OCI-LY7 (cell line): ENCODE data around the gene SAYSD1. TPM values are rescaled to one million over a fixed set of nuclear protein-coding genes. Genes with fewer than 3 reads are reported as not detected.

Experiments
- BruUV-seq: library from RNA; stranded (reverse); fragments of 400-500 nt; replicated peaks from 2 replicates; lab custom pipeline; 2021; lab: Mats Ljungman, UMichigan
- CTCF ChIA-PET: fragments of 300-600 bp; sonication (Branson Sonifier 250); formaldehyde crosslinking; loops from one replicate; lab custom pipeline; 2022; ENCODE audit warnings: antibody characterized with exemption; ENCODE audit not compliant: unreplicated experiment; lab: Charles Lee
- POLR2A ChIA-PET: fragments of 300-600 bp; sonication (Branson Sonifier 250); formaldehyde crosslinking; loops from one replicate; lab custom pipeline; 2022; ENCODE audit warnings: antibody characterized with exemption; lab: Charles Lee
- DNase-seq: peaks from one replicate; pipeline ENCODE4 v3.0.0-alpha.2; 2015; ENCODE audit warnings: low spot score
- H2AFZ ChIP-seq: fragments of 200-600 bp; sonication (generic), shearing (Covaris generic); 2 replicates; pipeline ENCODE4 v1.6.1; 2014; ENCODE audit warnings: mild to moderate bottlenecking, antibody characterized with exemption, low read length, moderate library complexity
- H3K27ac ChIP-seq: fragments of 200-600 bp; sonication (generic); 2 replicates; pipeline ENCODE4 v1.5.1; 2014; ENCODE audit warnings: mixed run types, low read depth, mild to moderate bottlenecking, moderate library complexity, low read length, inconsistent platforms; ENCODE audit not compliant: poor library complexity, severe bottlenecking
- H3K36me3 ChIP-seq: fragments of 200-600 bp; sonication (generic); 2 replicates; pipeline ENCODE4 v1.6.1; 2014; ENCODE audit warnings: mild to moderate bottlenecking, antibody characterized with exemption, low read length, moderate library complexity, mixed read lengths; ENCODE audit not compliant: insufficient read depth
- H3K4me1 ChIP-seq: fragments of 200-600 bp; sonication (generic); 2 replicates; pipeline ENCODE4 v1.5.1; 2014; ENCODE audit warnings: mild to moderate bottlenecking, low read length; ENCODE audit not compliant: insufficient read depth, poor library complexity, severe bottlenecking
- H3K4me2 ChIP-seq: fragments of 200-600 bp; sonication (generic); 2 replicates; pipeline ENCODE4 v1.6.1; 2014; ENCODE audit warnings: mild to moderate bottlenecking, low read length
- H3K4me3 ChIP-seq: fragments of 200-600 bp; sonication (generic); 2 replicates; pipeline ENCODE4 v1.5.1; 2014; ENCODE audit warnings: mild to moderate bottlenecking, low read depth, low read length; ENCODE audit not compliant: poor library complexity, severe bottlenecking
- H3K79me2 ChIP-seq: fragments of 200-600 bp; sonication (generic); 2 replicates; pipeline ENCODE4 v1.6.1; 2016; ENCODE audit warnings: low read depth, mild to moderate bottlenecking, low read length, moderate library complexity, mixed read lengths; ENCODE audit not compliant: insufficient read depth
- H3K9me2 ChIP-seq: fragments of 200-600 bp; sonication (generic); 2 replicates; pipeline ENCODE4 v1.6.1; 2016; ENCODE audit warnings: mild to moderate bottlenecking, low read length, mixed read lengths; ENCODE audit not compliant: insufficient read depth
- H3K9me3 ChIP-seq: fragments of 200-600 bp; sonication (generic); 2 replicates; pipeline ENCODE4 v1.6.1; 2014; ENCODE audit warnings: mild to moderate bottlenecking, mixed run types, low read length, mixed read lengths
- H4K20me1 ChIP-seq: fragments of 200-600 bp; sonication (generic); 2 replicates; pipeline ENCODE4 v1.6.1; 2014; ENCODE audit warnings: mild to moderate bottlenecking, antibody characterized with exemption, low read length, moderate library complexity, mixed read lengths; ENCODE audit not compliant: insufficient read depth
- CTCF ChIP-seq: fragments of 200-600 bp; sonication (generic); conservative IDR thresholded peaks from 2 replicates; pipeline ENCODE4 v1.5.1; 2014; ENCODE audit warnings: mild to moderate bottlenecking, antibody characterized with exemption, low read length, moderate library complexity, mixed read lengths
- EZH2phosphoT487 ChIP-seq: fragments of 200-600 bp; sonication (generic); IDR thresholded peaks from 2 replicates; pipeline ENCODE4 v1.6.1; 2018; ENCODE audit warnings: low read depth, borderline replicate concordance, mild to moderate bottlenecking, mixed run types, antibody characterized with exemption, low read length, moderate library complexity, mixed read lengths
- intact Hi-C: fragments of 100-400 bp; cut with micrococcal nuclease; formaldehyde crosslinking; loops from one replicate; pipeline ENCODE4 v1.10.0; 2022; ENCODE audit not compliant: unreplicated experiment
- total RNA-seq, 2 experiments: library from RNA; depleted of rRNA in 1 of 2; stranded (reverse); fragments of >200 nt in 1 of 2; shearing (Covaris generic) in 1 of 2; gene quantifications; 2 replicates each; pipeline ENCODE4 v1.2.3, GENCODE V29; 2014 to 2022

Gene SAYSD1
- total RNA-seq, 2 experiments from 2014 or later, result 10.7 to 14.1 TPM

- CTCF ChIA-PET, result no interaction called here
- Histone ChIP-seq H3K9me3 (no peaks in the 10 kb centered on the region), H3K27ac (no peak overlapping the region), H3K4me3 (no peak overlapping the region), H2AFZ (no peak overlapping the region), H3K4me1 (no peaks in the 10 kb centered on the region), H3K79me2 (no peaks in the 10 kb centered on the region), H4K20me1 (no peaks in the 10 kb centered on the region), H3K36me3 (no peaks in the 10 kb centered on the region), H3K9me2 (no peaks in the 10 kb centered on the region), H3K4me2 (no peak overlapping the region)
- intact Hi-C loops, result no loop called here
- no peak for DNase-seq
- no peak for TF ChIP-seq CTCF
- no peak for TF ChIP-seq EZH2phosphoT487
- no TSS peak for BruUV-seq
- POLR2A ChIA-PET, result no interaction called here
Observed at GRCh38 chr6:39058471-39059147, 56.4 kb downstream of the SAYSD1 start.

GRCh38 chr6:39057251-39058155, 57.5 kb downstream of the SAYSD1 start:
- H3K36me3 ChIP-seq, result no peaks in the 10 kb centered on the region
- no peaks in the 10 kb centered on the region for H3K4me1 ChIP-seq
- no peak overlapping the region for H2AFZ ChIP-seq
- no peaks in the 10 kb centered on the region for H3K79me2 ChIP-seq
- no peak for TF ChIP-seq CTCF
- no peak for TF ChIP-seq EZH2phosphoT487
- ChIA-PET POLR2A (no interaction called here), CTCF (interaction anchor here (0.6 kb wide), 1 partner anchor 1177 kb away, joined by 3 read pairs; no protein-coding TSS in a partner anchor)
- DNase-seq, result no peak
- H3K9me3 ChIP-seq, result no peaks in the 10 kb centered on the region
- no peak overlapping the region for H3K4me3 ChIP-seq
- no peak overlapping the region for H3K4me2 ChIP-seq
- H3K27ac ChIP-seq, result no peak overlapping the region
- BruUV-seq, result no TSS peak
- no peaks in the 10 kb centered on the region for H4K20me1 ChIP-seq
- no peaks in the 10 kb centered on the region for H3K9me2 ChIP-seq
- intact Hi-C loops, result no loop called here
